Right atrium auricular region (tissue), 2 donors: ENCODE results near the gene TSPAN3. TPM values are rescaled to one million over a fixed set of nuclear protein-coding genes. Genes with fewer than 3 reads are reported as not detected.

ENCODE experiments used
- DNase-seq: peaks from one replicate; pipeline ENCODE4 v3.0.0-alpha.2; 2019; ENCODE audit warnings: low spot score
- H3K27ac ChIP-seq, 2 donors: fragments of 200-600 bp; sonication (generic); 1 replicate in 1 of 2; 2 replicates in 1 of 2; pipeline ENCODE4 v1.5.1; 2016 to 2019
- H3K27me3 ChIP-seq, 2 donors: fragments of 200-600 bp; sonication (generic); one replicate each; pipeline versions ENCODE4 v1.5.1 to v1.6.0; 2017 to 2019
- H3K36me3 ChIP-seq: fragments of 200-600 bp; sonication (generic); one replicate; pipeline ENCODE4 v1.5.1; 2016
- H3K4me1 ChIP-seq, 2 donors: fragments of 200-600 bp; sonication (generic); one replicate each; pipeline versions ENCODE4 v1.5.1 to v1.6.0; 2017 to 2019
- H3K4me3 ChIP-seq, 2 donors: fragments of 200-600 bp; sonication (generic); 1 replicate in 1 of 2; 2 replicates in 1 of 2; pipeline ENCODE4 v1.5.1; 2017 to 2019; ENCODE audit warnings: mild to moderate bottlenecking in 1 of 2, moderate library complexity in 1 of 2
- H3K9me3 ChIP-seq, 2 donors: fragments of 200-600 bp; sonication (generic); one replicate each; pipeline ENCODE4 v1.5.1; 2019
- total RNA-seq, 2 donors: library from RNA; depleted of rRNA; stranded (reverse); fragments of >200 nt; gene quantifications; one replicate each; pipeline ENCODE4 v1.1.0, GENCODE V29; 2016
- TF ChIP-seq, protein P1 (sequence below), 2 donors: fragments of 200-600 bp; sonication (generic); IDR thresholded peaks; one replicate each; pipeline ENCODE4 v1.5.1; 2019; ENCODE audit warnings: antibody characterized with exemption in 2 of 2

TSPAN3 gene
- total RNA-seq, 2 donors from 2014 or later = 191 to 361 TPM

- TF ChIP-seq, protein P1, sequence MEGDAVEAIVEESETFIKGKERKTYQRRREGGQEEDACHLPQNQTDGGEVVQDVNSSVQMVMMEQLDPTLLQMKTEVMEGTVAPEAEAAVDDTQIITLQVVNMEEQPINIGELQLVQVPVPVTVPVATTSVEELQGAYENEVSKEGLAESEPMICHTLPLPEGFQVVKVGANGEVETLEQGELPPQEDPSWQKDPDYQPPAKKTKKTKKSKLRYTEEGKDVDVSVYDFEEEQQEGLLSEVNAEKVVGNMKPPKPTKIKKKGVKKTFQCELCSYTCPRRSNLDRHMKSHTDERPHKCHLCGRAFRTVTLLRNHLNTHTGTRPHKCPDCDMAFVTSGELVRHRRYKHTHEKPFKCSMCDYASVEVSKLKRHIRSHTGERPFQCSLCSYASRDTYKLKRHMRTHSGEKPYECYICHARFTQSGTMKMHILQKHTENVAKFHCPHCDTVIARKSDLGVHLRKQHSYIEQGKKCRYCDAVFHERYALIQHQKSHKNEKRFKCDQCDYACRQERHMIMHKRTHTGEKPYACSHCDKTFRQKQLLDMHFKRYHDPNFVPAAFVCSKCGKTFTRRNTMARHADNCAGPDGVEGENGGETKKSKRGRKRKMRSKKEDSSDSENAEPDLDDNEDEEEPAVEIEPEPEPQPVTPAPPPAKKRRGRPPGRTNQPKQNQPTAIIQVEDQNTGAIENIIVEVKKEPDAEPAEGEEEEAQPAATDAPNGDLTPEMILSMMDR (IDR thresholded peaks at IDR 0.05) = no peak
- H3K27me3 ChIP-seq = no peaks in the 10 kb centered on the region
- no peak for DNase-seq
- H3K27ac ChIP-seq = no peak overlapping the region
- no peak overlapping the region for H3K4me3 ChIP-seq
- H3K36me3 ChIP-seq = no peaks in the 10 kb centered on the region
- peaks cover 0 to 40% of the 10 kb centered on the region in 2 donors for H3K4me1 ChIP-seq
- no peaks in the 10 kb centered on the region for H3K9me3 ChIP-seq
Observed at GRCh38 chr15:77059786-77060361, 11.0 kb downstream of the TSPAN3 start.

GRCh38 chr15:77058468-77058867, 12.4 kb downstream of the TSPAN3 start:
- no peak overlapping the region for H3K27ac ChIP-seq

DNA sequence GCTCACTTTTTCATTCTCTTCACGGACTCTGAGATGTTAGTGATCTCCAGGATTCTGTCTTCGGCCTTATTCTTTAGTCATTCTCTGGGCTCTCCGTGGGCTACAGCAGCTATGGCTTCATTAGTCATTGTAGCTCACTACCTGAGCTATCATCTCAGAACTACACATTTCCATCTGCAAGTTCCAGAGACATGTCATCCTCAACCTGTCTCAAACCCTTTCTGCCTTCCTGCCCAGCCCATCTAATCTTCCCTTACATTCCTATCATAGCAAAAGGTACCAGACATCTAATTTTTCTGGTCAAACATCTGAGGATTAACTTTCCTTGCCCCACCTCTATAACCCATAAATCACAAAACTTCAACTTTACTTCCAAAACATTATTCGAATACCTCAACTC, 13.2 kb downstream of the TSPAN3 start:
- Histone ChIP-seq H3K27me3 (no peaks in the 10 kb centered on the region), H3K27ac (no peak overlapping the region), H3K36me3 (peaks cover 3% of the 10 kb centered on the region), H3K9me3 (no peaks in the 10 kb centered on the region), H3K4me1 (peaks cover 0 to 26% of the 10 kb centered on the region in 2 donors), H3K4me3 (no peak overlapping the region)
- TF ChIP-seq, protein P1 (IDR thresholded peaks at IDR 0.05) = no peak
- no peak for DNase-seq

More at GRCh38 chr15:77058468-77058867, 12.4 kb downstream of the TSPAN3 start:
- H3K4me3 ChIP-seq = no peak overlapping the region
- H3K36me3 ChIP-seq = no peaks in the 10 kb centered on the region
- H3K9me3 ChIP-seq = no peaks in the 10 kb centered on the region
- no peaks in the 10 kb centered on the region for H3K27me3 ChIP-seq
- TF ChIP-seq, protein P1 (IDR thresholded peaks at IDR 0.05) = no peak
- H3K4me1 ChIP-seq = peaks cover 0 to 28% of the 10 kb centered on the region in 2 donors
- DNase-seq = no peak

GRCh38 chr15:77057072-77057471, 13.8 kb downstream of the TSPAN3 start:
- Histone ChIP-seq H3K36me3 (peaks cover 9% of the 10 kb centered on the region), H3K4me3 (no peak overlapping the region), H3K9me3 (no peaks in the 10 kb centered on the region), H3K27ac (no peak overlapping the region), H3K27me3 (no peaks in the 10 kb centered on the region), H3K4me1 (peaks cover 0 to 26% of the 10 kb centered on the region in 2 donors)
- DNase-seq = no peak
- TF ChIP-seq, protein P1 (IDR thresholded peaks at IDR 0.05) = no peak

DNA sequence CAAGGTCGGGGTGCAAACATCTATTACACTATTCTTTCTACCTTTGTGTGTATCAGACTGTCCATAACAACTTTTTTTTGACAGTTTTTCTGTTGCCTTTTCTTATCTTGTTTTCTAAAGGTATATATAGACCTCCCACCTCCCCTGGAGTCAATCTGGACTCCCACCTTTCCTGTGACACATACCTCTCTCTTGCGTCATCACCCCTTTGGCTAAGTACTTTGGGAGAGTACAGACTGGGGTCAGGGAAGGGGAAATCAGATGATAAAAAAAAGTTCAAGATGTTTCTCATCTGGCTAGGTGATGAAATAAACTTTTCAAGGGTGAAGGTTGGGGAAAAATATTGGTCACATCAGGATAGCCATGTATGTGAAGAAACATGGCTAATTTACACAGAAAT, 17.2 kb downstream of the TSPAN3 start:
- no peaks in the 10 kb centered on the region for H3K27me3 ChIP-seq
- DNase-seq = no peak
- H3K27ac ChIP-seq = no peak overlapping the region
- H3K4me3 ChIP-seq = no peak overlapping the region
- H3K4me1 ChIP-seq = no peaks in the 10 kb centered on the region
- H3K9me3 ChIP-seq = no peaks in the 10 kb centered on the region
- TF ChIP-seq, protein P1 (IDR thresholded peaks at IDR 0.05) = no peak
- H3K36me3 ChIP-seq = peaks cover 21% of the 10 kb centered on the region

DNA sequence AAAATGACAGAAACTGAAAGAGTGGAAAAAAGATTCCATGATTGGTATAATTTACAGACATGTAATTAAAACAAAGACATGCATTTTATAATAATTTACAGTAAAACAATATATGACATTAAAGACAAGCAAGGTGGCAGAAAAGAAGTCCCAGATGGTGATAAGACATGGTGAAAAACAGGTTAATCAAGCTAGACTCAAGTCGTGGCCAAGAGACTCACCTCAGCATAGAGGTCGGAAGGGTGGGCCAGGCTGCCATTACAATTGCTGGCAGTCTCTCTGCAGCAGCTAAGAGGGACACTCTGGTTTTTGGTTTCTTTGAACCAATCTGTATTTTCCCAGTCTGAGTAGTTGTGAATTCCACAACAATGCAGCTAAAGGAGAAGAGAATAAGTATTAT, 18.4 kb downstream of the TSPAN3 start:
- TF ChIP-seq, protein P1 (IDR thresholded peaks at IDR 0.05) = no peak

More for the DNA sequence above, 18.4 kb downstream of the TSPAN3 start:
- Histone ChIP-seq H3K36me3 (peaks cover 21% of the 10 kb centered on the region), H3K27ac (no peak overlapping the region), H3K9me3 (no peaks in the 10 kb centered on the region), H3K4me3 (no peak overlapping the region), H3K27me3 (no peaks in the 10 kb centered on the region), H3K4me1 (no peaks in the 10 kb centered on the region)
- DNase-seq = no peak
